Mesenchymal stem cell (in vitro differentiated cells and primary cell): ENCODE data around the gene ZC3H12A.

ENCODE experiments used
- DNase-seq: peaks from one replicate; pipeline ENCODE4 v3.0.0-alpha.2; 2013
- H2AFZ ChIP-seq: one replicate; pipeline ENCODE4 v1.6.1; 2013; ENCODE audit warnings: low read depth, mild to moderate bottlenecking, control low read depth, inconsistent platforms, low read length, moderate library complexity
- H2AK5ac ChIP-seq: 2 replicates; pipeline ENCODE4 v1.6.1; 2013; ENCODE audit warnings: low read length, moderate library complexity, mild to moderate bottlenecking, inconsistent platforms; ENCODE audit not compliant: severe bottlenecking
- H2BK120ac ChIP-seq: one replicate; pipeline ENCODE4 v1.6.1; 2013; ENCODE audit warnings: low read depth, mild to moderate bottlenecking, inconsistent platforms, low read length, moderate library complexity
- H2BK12ac ChIP-seq, 2 experiments: one replicate each; pipeline ENCODE4 v1.6.1; 2013; ENCODE audit warnings: inconsistent platforms in 2 of 2, low read length in 2 of 2, mild to moderate bottlenecking in 2 of 2, moderate library complexity in 2 of 2, control low read depth in 1 of 2
- H2BK15ac ChIP-seq: one replicate; pipeline ENCODE4 v1.6.1; 2013; ENCODE audit warnings: mild to moderate bottlenecking, low read depth, inconsistent platforms; ENCODE audit not compliant: poor library complexity, severe bottlenecking
- H2BK5ac ChIP-seq: 2 replicates; pipeline ENCODE4 v1.6.1; 2013; ENCODE audit warnings: low read depth, mild to moderate bottlenecking, low read length, control low read depth, inconsistent platforms; ENCODE audit not compliant: poor library complexity, severe bottlenecking
- H3K14ac ChIP-seq, 2 experiments: one replicate each; pipeline ENCODE4 v1.6.1; 2013; ENCODE audit warnings: inconsistent platforms in 2 of 2, low read length in 2 of 2, control low read depth in 1 of 2, mild to moderate bottlenecking in 1 of 2, moderate library complexity in 1 of 2
- H3K18ac ChIP-seq, 2 experiments: one replicate each; pipeline ENCODE4 v1.6.1; 2013; ENCODE audit warnings: inconsistent platforms in 2 of 2, low read length in 2 of 2, control low read depth in 1 of 2, low read depth in 1 of 2, mild to moderate bottlenecking in 1 of 2
- H3K23ac ChIP-seq, 2 experiments: one replicate each; pipeline ENCODE4 v1.6.1; 2013; ENCODE audit warnings: inconsistent platforms in 2 of 2, low read length in 2 of 2, mild to moderate bottlenecking in 2 of 2, moderate library complexity in 2 of 2, control low read depth in 1 of 2
- H3K27ac ChIP-seq: 2 replicates; pipeline ENCODE4 v1.5.1; 2013; ENCODE audit warnings: mild to moderate bottlenecking, moderate library complexity, low read length, control low read depth, inconsistent platforms; ENCODE audit not compliant: poor library complexity, severe bottlenecking
- H3K27me3 ChIP-seq, 2 experiments: 2 replicates each; pipeline versions ENCODE4 v1.6.1 to v1.7.0; 2013; ENCODE audit warnings: low read length in 2 of 2, mild to moderate bottlenecking in 2 of 2, moderate library complexity in 2 of 2, control low read depth in 1 of 2, inconsistent platforms in 1 of 2; ENCODE audit not compliant: control insufficient read depth in 1 of 2, insufficient read depth in 1 of 2
- H3K36me3 ChIP-seq, 2 experiments: 2 replicates each; pipeline versions ENCODE4 v1.6.1 to v1.7.0; 2013; ENCODE audit warnings: low read length in 2 of 2, control low read depth in 1 of 2, inconsistent platforms in 1 of 2, low read depth in 1 of 2, mild to moderate bottlenecking in 1 of 2; ENCODE audit not compliant: insufficient read depth in 2 of 2, control insufficient read depth in 1 of 2
- H3K4ac ChIP-seq, 2 experiments: one replicate each; pipeline ENCODE4 v1.6.1; 2013; ENCODE audit warnings: inconsistent platforms in 2 of 2, low read length in 2 of 2, mild to moderate bottlenecking in 2 of 2, moderate library complexity in 2 of 2, control low read depth in 1 of 2, low read depth in 1 of 2
- H3K4me1 ChIP-seq: 2 replicates; pipeline ENCODE4 v1.6.1; 2013; ENCODE audit warnings: low read depth, low read length, control low read depth; ENCODE audit not compliant: control insufficient read depth, insufficient read depth
- H3K4me2 ChIP-seq: 2 replicates; pipeline ENCODE4 v1.6.1; 2013; ENCODE audit warnings: low read length, mild to moderate bottlenecking, inconsistent platforms; ENCODE audit not compliant: poor library complexity, severe bottlenecking
- H3K4me3 ChIP-seq, 2 experiments: 2 replicates each; pipeline versions ENCODE4 v1.5.1 to v1.7.0; 2013; ENCODE audit warnings: low read length in 2 of 2, mild to moderate bottlenecking in 2 of 2, control low read depth in 1 of 2, low read depth in 1 of 2; ENCODE audit not compliant: insufficient read depth in 1 of 2
- H3K79me1 ChIP-seq: replicated peaks from 2 replicates; pipeline ENCODE4 v1.6.1; 2013; ENCODE audit warnings: mild to moderate bottlenecking, control low read depth, low read length, inconsistent platforms; ENCODE audit not compliant: poor library complexity, severe bottlenecking
- H3K9ac ChIP-seq: 2 replicates; pipeline ENCODE4 v1.7.0; 2013; ENCODE audit warnings: mild to moderate bottlenecking, low read length, moderate library complexity
- H3K9me3 ChIP-seq: 2 replicates; pipeline ENCODE4 v1.7.0; 2013; ENCODE audit warnings: mild to moderate bottlenecking, low read length; ENCODE audit not compliant: control insufficient read depth
- H4K8ac ChIP-seq: one replicate; pipeline ENCODE4 v1.6.1; 2013; ENCODE audit warnings: inconsistent platforms, mild to moderate bottlenecking, low read length, moderate library complexity
- H4K91ac ChIP-seq: one replicate; pipeline ENCODE4 v1.6.1; 2013; ENCODE audit warnings: mild to moderate bottlenecking, low read length, inconsistent platforms
- WGBS: methylation state at CpG from one replicate; pipeline ENCODE4 v1.1.7; 2013; ENCODE audit warnings: mixed read lengths; 5-methylcytosine and 5-hydroxymethylcytosine counted together

ZC3H12A gene

GRCh38 chr1:37442139-37442538 is 32.2 kb upstream of the ZC3H12A start:
- H3K27ac ChIP-seq: no peak overlapping the region
- no peak overlapping the region for H3K4me3 ChIP-seq
- H3K18ac ChIP-seq: no peak overlapping the region
- H2AFZ ChIP-seq: no peak overlapping the region
- no peak overlapping the region for H2BK12ac ChIP-seq
- DNase-seq: no peak
- H4K91ac ChIP-seq: no peak overlapping the region
- H2AK5ac ChIP-seq: no peak overlapping the region
- H2BK5ac ChIP-seq: no peak overlapping the region
- no peaks in the 10 kb centered on the region for H3K36me3 ChIP-seq
- no peaks in the 10 kb centered on the region for H3K79me1 ChIP-seq
- no peak overlapping the region for H3K9ac ChIP-seq
- H4K8ac ChIP-seq: no peak overlapping the region
- no peaks in the 10 kb centered on the region for H3K9me3 ChIP-seq
- no peak overlapping the region for H3K23ac ChIP-seq
- H2BK15ac ChIP-seq: no peak overlapping the region
- H3K4ac ChIP-seq: no peak overlapping the region
- 79% methylated on average over 4 of the region's 4 CpGs for WGBS
- H3K27me3 ChIP-seq: peaks cover 60 to 61% of the 10 kb centered on the region in 2 experiments
- no peak overlapping the region for H2BK120ac ChIP-seq
- no peaks in the 10 kb centered on the region for H3K4me1 ChIP-seq
- H3K14ac ChIP-seq: no peak overlapping the region
- H3K4me2 ChIP-seq: no peak overlapping the region

DNA sequence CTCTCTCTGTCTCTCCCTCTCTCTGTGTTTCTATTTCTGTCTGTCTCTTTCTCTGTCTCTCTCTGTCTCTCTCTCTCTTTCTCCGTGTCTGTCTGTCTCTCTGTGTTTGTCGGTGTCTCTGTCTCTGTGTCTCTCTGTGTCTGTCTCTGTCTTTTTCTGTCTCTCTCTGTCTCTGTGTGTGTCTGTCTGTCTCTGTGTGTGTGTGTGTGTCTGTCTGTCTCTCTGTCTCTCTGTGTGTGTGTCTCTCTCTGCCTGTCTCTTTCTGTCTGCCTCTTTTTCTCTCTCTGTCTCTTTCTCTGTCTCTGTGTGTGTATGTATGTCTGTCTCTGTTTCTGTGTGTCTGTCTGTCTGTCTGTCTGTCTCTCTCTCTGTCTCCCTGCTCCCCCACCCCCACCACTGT is 31.7 kb upstream of the ZC3H12A start:
- Histone ChIP-seq H2BK5ac (no peak overlapping the region), H3K27me3 (peaks cover 56 to 61% of the 10 kb centered on the region in 2 experiments), H3K18ac (no peak overlapping the region), H4K8ac (no peak overlapping the region), H3K9ac (no peak overlapping the region), H3K4me3 (no peak overlapping the region), H2BK15ac (no peak overlapping the region), H2BK120ac (no peak overlapping the region), H2AFZ (no peak overlapping the region), H3K36me3 (no peaks in the 10 kb centered on the region), H3K79me1 (no peaks in the 10 kb centered on the region), H3K27ac (no peak overlapping the region), H3K23ac (no peak overlapping the region), H4K91ac (no peak overlapping the region), H3K14ac (no peak overlapping the region), H2AK5ac (no peak overlapping the region), H3K4me1 (no peaks in the 10 kb centered on the region), H3K4ac (no peak overlapping the region), H3K4me2 (no peak overlapping the region), H2BK12ac (no peak overlapping the region), H3K9me3 (no peaks in the 10 kb centered on the region)
- WGBS: 80% methylated on average over 1 of the region's 2 CpGs
- DNase-seq: no peak

GRCh38 chr1:37446874-37447273 is 27.5 kb upstream of the ZC3H12A start:
- H3K27ac ChIP-seq: no peak overlapping the region
- no peak overlapping the region for H3K4me2 ChIP-seq
- DNase-seq: no peak
- H2AK5ac ChIP-seq: no peak overlapping the region
- H2BK5ac ChIP-seq: no peak overlapping the region
- H3K4me1 ChIP-seq: peaks cover 8% of the 10 kb centered on the region
- H2AFZ ChIP-seq: no peak overlapping the region
- no peak overlapping the region for H2BK15ac ChIP-seq
- H3K4ac ChIP-seq: no peak overlapping the region
- WGBS: 61% methylated on average over 4 of the region's 6 CpGs
- no peak overlapping the region for H2BK12ac ChIP-seq
- H2BK120ac ChIP-seq: no peak overlapping the region
- H3K36me3 ChIP-seq: no peaks in the 10 kb centered on the region
- H3K27me3 ChIP-seq: peaks cover 29 to 46% of the 10 kb centered on the region in 2 experiments
- H4K8ac ChIP-seq: no peak overlapping the region
- H3K18ac ChIP-seq: no peak overlapping the region
- H4K91ac ChIP-seq: no peak overlapping the region
- no peak overlapping the region for H3K4me3 ChIP-seq
- no peak overlapping the region for H3K23ac ChIP-seq
- no peak overlapping the region for H3K14ac ChIP-seq
- no peaks in the 10 kb centered on the region for H3K79me1 ChIP-seq
- no peak overlapping the region for H3K9ac ChIP-seq
- no peaks in the 10 kb centered on the region for H3K9me3 ChIP-seq

DNA sequence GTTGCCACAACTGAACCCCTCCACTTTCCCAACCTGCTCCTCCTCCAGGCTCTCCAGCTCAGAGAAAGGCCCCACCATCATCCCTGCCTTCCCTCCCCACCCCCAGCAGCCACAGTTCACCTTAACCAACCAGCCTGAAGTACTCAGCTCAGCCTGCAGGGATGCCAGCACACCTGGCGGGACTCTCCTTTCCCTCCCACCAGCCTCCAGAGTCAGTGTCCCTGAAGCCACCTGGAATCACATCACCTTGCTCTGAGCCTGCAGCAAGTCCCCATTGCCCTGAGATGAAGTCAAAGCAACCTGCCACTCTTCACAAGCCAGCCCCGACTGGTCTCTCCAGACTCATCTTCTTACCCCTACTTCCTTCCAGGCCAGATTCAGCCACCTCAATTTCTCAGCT is 26.2 kb upstream of the ZC3H12A start:
- no peak overlapping the region for H4K91ac ChIP-seq
- peaks cover 18 to 33% of the 10 kb centered on the region in 2 experiments for H3K27me3 ChIP-seq
- no peak overlapping the region for H2AK5ac ChIP-seq
- H3K4me3 ChIP-seq: no peak overlapping the region
- no peak overlapping the region for H2BK120ac ChIP-seq
- no peak overlapping the region for H3K27ac ChIP-seq
- peaks cover 8% of the 10 kb centered on the region for H3K4me1 ChIP-seq
- H2BK15ac ChIP-seq: no peak overlapping the region
- no peak overlapping the region for H2AFZ ChIP-seq
- H3K23ac ChIP-seq: no peak overlapping the region
- H2BK5ac ChIP-seq: no peak overlapping the region
- H3K79me1 ChIP-seq: no peaks in the 10 kb centered on the region
- no peak overlapping the region for H3K9ac ChIP-seq
- no peak for DNase-seq
- H3K4me2 ChIP-seq: no peak overlapping the region
- no peak overlapping the region for H3K18ac ChIP-seq
- no peaks in the 10 kb centered on the region for H3K9me3 ChIP-seq
- H3K14ac ChIP-seq: no peak overlapping the region
- peaks cover 0 to 1% of the 10 kb centered on the region in 2 experiments for H3K36me3 ChIP-seq
- no peak overlapping the region for H2BK12ac ChIP-seq
- WGBS: 30% methylated on average over 2 of the region's 2 CpGs
- H4K8ac ChIP-seq: no peak overlapping the region
- H3K4ac ChIP-seq: no peak overlapping the region
